ENCODE data around the gene DLGAP1.

Gene DLGAP1

GRCh38 chr18:3950668-3951404 is 504.3 kb downstream of the DLGAP1 start:
- DNase-seq (ENCODE audit: low read depth, low spot score): no peak

- DNase-seq (ENCODE audit: low read depth, low spot score): no peak
These were observed 506.1 kb downstream of the DLGAP1 start for GRCh38 chr18:3948958-3949357.

DNA sequence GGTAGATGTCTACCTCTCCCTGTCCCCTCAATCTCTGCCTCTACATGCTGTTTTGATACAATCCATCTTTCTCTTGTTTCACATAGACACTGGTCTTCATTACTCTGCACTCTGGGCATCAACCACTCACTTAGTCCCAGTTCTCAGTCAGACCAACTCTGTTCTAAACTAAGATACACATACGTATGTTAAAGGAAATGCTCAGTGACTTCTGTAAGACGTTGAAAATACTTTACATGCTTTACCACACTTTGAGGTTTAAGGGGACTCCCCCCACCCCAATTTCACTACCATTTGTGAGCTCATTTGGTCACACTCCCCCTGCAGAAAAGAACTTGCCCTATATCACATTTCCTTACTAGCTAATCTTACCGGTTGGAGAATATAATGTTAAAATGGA is 507.7 kb downstream of the DLGAP1 start:
- no peak for DNase-seq (ENCODE audit: low read depth, low spot score)

DNA sequence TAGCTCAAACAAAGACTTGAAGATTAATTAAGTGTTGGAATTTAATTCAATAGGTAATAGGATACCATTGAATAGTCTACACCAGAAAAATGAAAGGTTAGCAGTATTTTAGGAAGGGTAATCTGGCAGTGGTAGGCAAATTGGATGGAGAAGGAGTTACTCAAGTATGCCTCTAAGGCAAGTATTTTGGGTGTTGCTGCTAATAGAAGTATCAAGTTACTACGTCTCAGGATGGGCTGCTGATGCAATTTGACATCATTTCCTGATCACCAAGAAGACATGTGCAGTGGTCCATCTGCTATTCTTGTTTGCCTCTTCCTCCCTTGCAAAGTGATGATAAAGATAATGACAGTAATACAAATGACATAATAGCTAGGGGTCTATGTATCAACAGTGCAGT is 519.8 kb downstream of the DLGAP1 start:
- DNase-seq (ENCODE audit: low read depth, low spot score): no peak

GRCh38 chr18:3932276-3932675 is 522.8 kb downstream of the DLGAP1 start:
- no peak for DNase-seq (ENCODE audit: low read depth, low spot score)

GRCh38 chr18:3931542-3932112 is 523.5 kb downstream of the DLGAP1 start:
- DNase-seq (ENCODE audit: low read depth, low spot score): no peak

GRCh38 chr18:3931013-3931315 is 524.1 kb downstream of the DLGAP1 start:
- DNase-seq (ENCODE audit: low read depth, low spot score): no peak

DNA sequence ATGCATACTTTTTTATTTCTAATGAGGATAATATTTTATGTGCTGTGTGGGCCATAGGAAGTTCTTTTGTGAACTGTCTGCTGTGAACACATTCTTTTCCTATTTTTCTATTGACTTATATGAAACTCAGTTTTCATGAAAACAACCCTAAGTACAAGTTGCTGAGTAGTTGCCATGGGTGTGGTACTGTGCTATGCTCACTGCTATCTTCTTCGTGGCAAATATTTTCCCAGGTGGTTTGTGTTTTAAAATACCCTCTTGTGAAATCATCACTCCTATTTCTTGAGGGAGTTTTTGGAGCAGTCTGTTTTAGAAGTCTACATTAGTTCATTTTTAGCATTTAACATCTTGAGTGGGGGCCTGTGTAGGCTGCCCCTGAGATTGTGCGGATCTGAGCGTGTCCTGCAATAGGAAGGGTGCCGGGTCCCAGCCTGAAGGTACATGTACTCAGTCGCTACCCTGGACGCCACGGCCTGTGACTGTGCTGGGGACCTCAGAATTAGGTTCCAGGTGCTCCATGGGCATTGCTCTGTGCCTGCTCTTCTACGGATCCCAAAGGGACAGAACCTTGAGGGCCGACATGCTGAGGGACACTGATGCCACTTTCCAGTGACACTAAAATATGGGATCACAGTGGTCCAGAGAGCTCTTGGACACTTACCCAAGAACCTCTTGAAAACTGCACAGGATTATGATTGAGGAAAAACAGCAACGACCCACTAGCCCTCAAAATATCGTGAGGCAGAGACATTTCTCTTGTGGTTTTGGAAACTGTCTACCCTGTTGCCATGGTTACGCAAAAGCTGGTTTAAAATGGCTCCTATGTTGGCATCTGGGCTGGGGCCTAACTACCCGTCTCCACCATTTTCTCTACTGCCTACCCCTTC is 524.7 kb downstream of the DLGAP1 start:
- DNase-seq (ENCODE audit: low read depth, low spot score): no peak

- DNase-seq (ENCODE audit: low read depth, low spot score): no peak
These were observed 530.7 kb downstream of the DLGAP1 start for GRCh38 chr18:3924455-3924854.

- no peak for DNase-seq (ENCODE audit: low read depth, low spot score)
These were observed 531.4 kb downstream of the DLGAP1 start for GRCh38 chr18:3923750-3924149.

DNA sequence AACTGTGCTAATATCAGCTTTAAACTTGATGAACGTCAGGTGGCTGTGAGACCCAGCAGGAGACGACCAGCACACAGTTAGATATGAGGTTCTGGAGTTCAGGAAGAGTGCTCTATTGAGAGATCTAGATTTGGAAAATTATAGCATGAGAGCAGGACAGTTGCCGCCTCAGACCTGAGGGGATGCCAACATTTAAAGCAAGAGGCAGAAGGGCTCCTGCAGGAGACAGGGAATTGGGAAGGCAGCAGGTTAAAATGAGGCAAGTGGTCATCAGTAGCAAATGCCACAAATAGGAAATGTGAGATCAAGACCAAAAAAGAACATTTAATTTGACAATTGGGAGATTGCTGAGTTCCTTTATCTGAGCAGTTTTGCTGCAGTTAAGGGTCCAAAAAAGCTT is 533.3 kb downstream of the DLGAP1 start:
- no peak for DNase-seq (ENCODE audit: low read depth, low spot score)

DNA sequence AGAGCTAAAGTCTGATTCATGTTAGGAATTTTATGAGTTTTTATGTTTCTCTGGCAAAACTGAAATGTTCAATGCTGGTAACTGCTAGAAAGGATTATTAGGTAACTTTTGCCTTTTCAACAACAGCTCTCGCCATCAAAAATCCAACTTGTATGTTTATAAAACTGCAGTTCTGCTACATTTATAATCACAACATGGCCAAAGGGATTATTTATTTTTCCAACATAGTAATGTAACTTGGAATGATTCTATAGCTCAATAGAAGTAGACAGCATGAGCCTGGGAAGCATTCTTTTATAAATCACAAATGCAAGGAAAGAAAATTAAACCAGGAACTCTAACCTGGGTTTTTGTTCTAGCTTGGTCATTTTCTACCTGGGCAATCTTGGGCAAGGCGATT is 534.3 kb downstream of the DLGAP1 start:
- no peak for DNase-seq (ENCODE audit: low read depth, low spot score)

DNA sequence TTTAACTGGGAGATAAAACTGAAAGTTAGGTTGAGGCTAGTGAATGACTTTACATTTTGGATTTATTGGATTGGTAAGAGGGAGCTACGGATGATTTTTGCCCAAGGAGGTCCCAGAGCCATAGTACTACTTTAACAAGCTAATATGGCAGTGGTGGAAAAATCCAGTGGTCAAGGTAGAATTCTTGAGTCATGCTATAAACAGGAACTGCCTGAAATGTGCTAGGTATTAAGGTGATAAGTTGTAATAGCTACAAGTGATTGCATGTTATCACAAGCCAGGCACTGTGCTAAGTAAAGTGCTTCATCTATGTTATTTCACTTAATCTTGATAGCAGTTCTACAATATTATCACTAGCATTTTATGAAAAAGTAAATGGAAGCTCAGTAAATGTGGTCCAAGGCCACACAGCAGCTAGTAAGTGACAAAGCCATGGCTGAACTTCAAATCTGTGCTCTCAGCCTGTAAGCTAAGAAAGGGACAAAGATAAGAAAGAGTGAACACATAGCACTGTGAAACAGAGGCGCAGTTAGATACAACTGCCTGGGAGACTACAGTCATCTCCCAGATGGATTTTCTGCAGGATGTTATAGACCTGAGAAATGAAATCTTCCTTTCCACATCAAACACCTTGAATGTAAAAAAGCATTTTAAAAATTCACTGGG is 535.6 kb downstream of the DLGAP1 start:
- no peak for DNase-seq (ENCODE audit: low read depth, low spot score)

DNA sequence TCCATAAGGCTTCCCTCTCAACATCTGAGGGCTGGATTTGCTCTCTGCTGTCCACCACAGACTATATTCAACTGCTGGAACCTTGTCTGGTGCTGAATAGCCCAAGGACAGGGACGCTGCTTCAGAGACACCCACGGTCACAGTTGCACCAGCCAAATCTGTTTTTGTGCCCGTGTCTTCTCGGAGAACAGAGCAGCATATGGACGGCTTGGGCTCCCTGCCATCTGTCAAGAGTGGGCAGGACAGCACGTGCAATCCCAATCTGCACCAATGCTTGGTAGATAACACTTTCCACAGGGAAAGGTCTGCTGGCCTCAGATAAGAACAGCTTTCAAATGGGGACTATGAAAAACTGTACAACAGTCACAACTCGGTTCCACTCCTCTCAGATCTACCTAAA is 539.0 kb downstream of the DLGAP1 start:
- DNase-seq (ENCODE audit: low read depth, low spot score): no peak

DNA sequence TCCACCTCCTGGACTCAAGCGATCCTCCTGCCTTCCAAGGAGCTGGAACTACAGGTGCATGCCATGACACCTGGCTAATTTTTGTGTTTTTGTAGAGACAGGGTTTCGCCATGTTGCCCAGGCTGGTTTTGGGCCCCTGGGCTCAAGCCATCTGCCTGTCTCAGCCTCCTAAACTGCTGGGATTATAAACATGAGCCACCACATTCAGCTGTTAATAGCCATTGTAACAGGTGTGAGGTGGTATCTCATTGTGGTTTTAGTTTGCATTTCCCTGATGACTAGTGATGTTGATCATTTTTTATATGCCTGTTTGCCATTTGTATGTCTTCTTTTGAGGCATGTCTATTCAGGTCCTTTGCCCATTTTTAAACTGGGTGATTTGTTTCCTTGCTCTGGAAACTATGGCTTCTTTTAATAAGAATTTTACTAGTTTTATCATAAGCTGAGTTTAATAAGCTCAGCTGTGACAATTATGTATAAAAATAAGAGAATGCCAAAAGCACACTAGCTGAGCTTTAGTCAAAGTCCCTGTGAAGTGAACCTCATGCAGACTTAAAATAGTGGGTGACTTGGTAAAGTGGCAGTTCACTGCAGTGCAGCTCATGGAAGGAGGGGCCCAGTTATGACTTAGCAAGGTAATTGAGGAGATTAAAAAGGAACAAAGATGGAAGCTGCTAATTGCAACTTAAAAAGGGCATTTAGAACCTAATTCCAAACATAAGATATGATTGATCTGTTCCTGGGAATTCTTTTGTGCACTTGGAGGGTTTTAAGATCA is 540.1 kb downstream of the DLGAP1 start:
- no peak for DNase-seq (ENCODE audit: low read depth, low spot score)

GRCh38 chr18:3914109-3914508 is 541.0 kb downstream of the DLGAP1 start:
- no peak for DNase-seq (ENCODE audit: low read depth, low spot score)

DNA sequence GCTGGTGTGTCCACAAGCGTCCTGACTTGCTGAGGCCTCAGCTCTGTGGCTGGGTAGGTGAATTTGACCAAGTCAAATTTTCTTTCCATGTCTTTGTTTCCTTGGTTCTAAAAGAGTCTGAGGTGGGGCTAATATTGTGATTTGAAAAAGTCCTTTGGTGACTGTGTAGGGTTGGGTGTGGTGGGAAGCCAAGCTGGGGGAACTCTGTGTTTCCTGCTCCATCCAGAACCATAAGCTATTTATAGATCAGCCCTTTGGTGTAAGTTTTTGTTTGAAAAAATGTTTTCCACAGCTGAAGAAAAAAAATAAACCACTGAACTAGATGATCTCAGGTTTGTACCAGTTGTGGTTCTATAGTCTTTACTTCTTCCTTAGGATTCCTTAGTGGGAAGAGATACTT is 542.4 kb downstream of the DLGAP1 start:
- DNase-seq (ENCODE audit: low read depth, low spot score): no peak

DNA sequence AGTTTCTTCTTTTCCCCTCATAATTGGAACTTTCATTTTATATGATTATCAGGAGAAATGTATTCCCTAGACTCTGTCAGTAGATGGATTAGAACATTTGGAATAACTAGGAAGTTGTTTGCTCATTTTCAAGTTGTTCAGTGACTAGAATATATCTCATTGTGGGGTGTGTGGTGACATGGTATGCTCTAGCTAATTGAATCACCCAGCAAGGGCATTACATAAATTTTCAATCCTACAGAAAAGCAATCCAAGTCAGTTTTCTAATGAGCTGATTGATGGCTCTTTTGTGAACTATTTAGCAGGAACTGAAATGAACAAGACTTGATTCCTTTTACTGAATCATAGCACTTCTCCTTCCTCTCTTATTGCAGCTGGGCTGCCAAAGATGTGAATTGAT is 543.7 kb downstream of the DLGAP1 start:
- no peak for DNase-seq (ENCODE audit: low read depth, low spot score)

GRCh38 chr18:3910512-3910911 is 544.6 kb downstream of the DLGAP1 start:
- DNase-seq (ENCODE audit: low read depth, low spot score): no peak

- DNase-seq (ENCODE audit: low read depth, low spot score): no peak
These were observed 547.2 kb downstream of the DLGAP1 start for GRCh38 chr18:3907955-3908354.

- no peak for DNase-seq (ENCODE audit: low read depth, low spot score)
These were observed 548.9 kb downstream of the DLGAP1 start for GRCh38 chr18:3906116-3906750.

Data from activated CD4-positive, CD25-positive, alpha-beta regulatory T cell treated with anti-CD3 and anti-CD28 coated beads, Interleukin-2, amount 50 U/mL, for 16 hours (primary cell).